K562 (cell line): ENCODE data around the gene UROD. TPM values are rescaled to one million over a fixed set of nuclear protein-coding genes. Genes with fewer than 3 reads are reported as not detected.

Experiments used
- CBFA2T2 ChIP-seq: fragments of 450-650 bp; conservative IDR thresholded peaks from 2 replicates; pipeline ENCODE4 v1.6.1; 2017; ENCODE audit warnings: mild to moderate bottlenecking
- ELF2 ChIP-seq: fragments of 250-450 bp; sonication (Bioruptor Pico); IDR thresholded peaks from 2 replicates; pipeline ENCODE4 v1.5.0; 2021; ENCODE audit warnings: mild to moderate bottlenecking
- HDAC6 ChIP-seq: IDR thresholded peaks from 2 replicates; pipeline ENCODE4 v1.6.1; 2012; ENCODE audit warnings: low read depth, mild to moderate bottlenecking, control low read depth, inconsistent platforms, low read length, moderate library complexity
- HNRNPLL ChIP-seq: fragments of 200-400 bp; formaldehyde crosslinking; IDR thresholded peaks from 2 replicates; pipeline ENCODE4 v1.6.1; 2017; ENCODE audit warnings: low read length, low read depth, mild to moderate bottlenecking; ENCODE audit not compliant: poor library complexity, severe bottlenecking
- HSF4 ChIP-seq: fragments of 250-450 bp; sonication (Bioruptor Pico); IDR thresholded peaks from 2 replicates; pipeline ENCODE4 v2.1.2; 2022; ENCODE audit warnings: mild to moderate bottlenecking, moderate library complexity, borderline replicate concordance
- JUND ChIP-seq, 2 experiments: IDR thresholded peaks; 2 replicates in 1 of 2; 3 replicates in 1 of 2; pipeline ENCODE4 v1.6.1; 2011; ENCODE audit warnings: borderline replicate concordance in 2 of 2, low read depth in 2 of 2, low read length in 2 of 2, improper control_type of control experiment in 1 of 2, missing biosample characterization in 1 of 2, missing genetic modification characterization in 1 of 2, missing genetic modification reagents in 1 of 2
- KDM1A ChIP-seq, 2 experiments: fragments of 450-650 bp; IDR thresholded peaks; 2 replicates each; pipeline ENCODE4 v1.6.1; 2016; ENCODE audit warnings: mild to moderate bottlenecking in 2 of 2
- LEF1 ChIP-seq: fragments of 450-650 bp; IDR thresholded peaks from 2 replicates; pipeline ENCODE4 v1.6.1; 2016; ENCODE audit warnings: mild to moderate bottlenecking
- MBD2 ChIP-seq: sonication (generic); IDR thresholded peaks from 2 replicates; pipeline ENCODE4 v1.6.1; 2016; ENCODE audit warnings: low read depth, borderline replicate concordance
- MECOM ChIP-seq: fragments of 250-450 bp; sonication (Bioruptor Pico); IDR thresholded peaks from 2 replicates; pipeline ENCODE4 v1.8.0; 2022; ENCODE audit warnings: inconsistent platforms
- MYNN ChIP-seq, 2 experiments: sonication (generic); formaldehyde crosslinking in 1 of 2; IDR thresholded peaks; 2 replicates each; pipeline versions ENCODE4 v1.5.0 to v1.6.1; 2016 to 2020; ENCODE audit warnings: antibody characterized with exemption in 1 of 2, missing genetic modification reagents in 1 of 2
- NBN ChIP-seq: fragments of 450-650 bp; IDR thresholded peaks from 2 replicates; pipeline ENCODE4 v1.6.1; 2016; ENCODE audit warnings: low read depth, mild to moderate bottlenecking
- PBX2 ChIP-seq, 2 experiments: IDR thresholded peaks in 1 of 2; conservative IDR thresholded peaks in 1 of 2; 2 replicates each; pipeline ENCODE4 v1.6.1; 2016; ENCODE audit warnings: low read depth in 2 of 2, mild to moderate bottlenecking in 1 of 2, missing compliant biosample characterization in 1 of 2, missing genetic modification characterization in 1 of 2, moderate library complexity in 1 of 2
- PRMT5 ChIP-seq: sonication (generic); formaldehyde crosslinking; IDR thresholded peaks from 2 replicates; pipeline ENCODE4 v1.5.0; 2020; ENCODE audit warnings: missing genetic modification reagents
- RNF2 ChIP-seq: sonication (generic); IDR thresholded peaks from 2 replicates; pipeline ENCODE4 v1.6.1; 2016
- SMAD4 ChIP-seq: fragments of 250-450 bp; sonication (Bioruptor Pico); conservative IDR thresholded peaks from 2 replicates; pipeline ENCODE4 v1.8.0; 2021; ENCODE audit warnings: inconsistent platforms, mild to moderate bottlenecking, moderate library complexity
- TEAD1 ChIP-seq, 2 experiments: fragments of 450-650 bp in 1 of 2; sonication (generic) in 1 of 2; formaldehyde crosslinking; IDR thresholded peaks; 2 replicates each; pipeline versions ENCODE4 v1.4.0 to v1.8.0; 2020 to 2022; ENCODE audit warnings: mild to moderate bottlenecking in 2 of 2, missing genetic modification reagents in 1 of 2
- XRCC3 ChIP-seq: fragments of 450-650 bp; IDR thresholded peaks from 2 replicates; pipeline ENCODE4 v1.6.1; 2017; ENCODE audit warnings: mild to moderate bottlenecking, moderate library complexity
- XRCC4 ChIP-seq: IDR thresholded peaks from one replicate; pipeline ENCODE4 v1.6.1; 2011; ENCODE audit not compliant: insufficient read depth, insufficient read length; ENCODE audit errors: extremely low read depth
- ZBTB17 ChIP-seq: fragments of 450-650 bp; formaldehyde crosslinking; IDR thresholded peaks from 2 replicates; pipeline ENCODE4 v1.4.0; 2020; ENCODE audit warnings: mild to moderate bottlenecking
- ZNF263 ChIP-seq: sonication (generic); formaldehyde crosslinking; IDR thresholded peaks from 2 replicates; pipeline ENCODE4 v1.8.0; 2022; ENCODE audit warnings: mild to moderate bottlenecking, missing genetic modification reagents, borderline replicate concordance
- ZNF431 ChIP-seq: sonication (generic); formaldehyde crosslinking; IDR thresholded peaks from 2 replicates; pipeline ENCODE4 v1.8.0; 2022; ENCODE audit warnings: mild to moderate bottlenecking, missing genetic modification reagents
- ZNF444 ChIP-seq: fragments of 250-450 bp; sonication (Bioruptor Pico); IDR thresholded peaks from 2 replicates; pipeline ENCODE4 v1.4.0; 2020; ENCODE audit warnings: mild to moderate bottlenecking, moderate library complexity
- polyA plus RNA-seq, 8 experiments: library from polyadenylated mRNA; depleted of rRNA in 4 of 8; stranded (reverse) in 5 of 8; unstranded in 3 of 8; fragments of >200 nt; fragmentation: Nextera tagmentation in 2 of 8; fragmentation: Illumina TruSeq in 1 of 8; extraction: Ambion mirVana in 2 of 8; extraction: Trizol in 1 of 8; gene quantifications; 2 replicates each; pipeline versions ENCODE4 v1.2.1 to v1.2.3, GENCODE V29; 2011 to 2014; ENCODE audit warnings: inconsistent platforms in 1 of 8, missing spikeins in 1 of 8
- total RNA-seq, 7 experiments: library from RNA; depleted of rRNA in 6 of 7; stranded (reverse); fragments of >200 nt in 6 of 7; fragmentation: Illumina TruSeq in 2 of 7; extraction: Trizol in 2 of 7; gene quantifications; 2 replicates each; pipeline versions ENCODE4 v1.2.1 to v1.2.3, GENCODE V29; 2011 to 2021; ENCODE audit warnings: low replicate concordance in 1 of 7

UROD gene
- total and polyA plus RNA-seq, 9 of the 15 experiments (the other 6 are each of a cell fraction or from before 2014, with no cell fraction given): 533 to 2,933 (median 1,100) TPM

GRCh38 chr1:45035631-45036301 is 23.7 kb downstream of the UROD start (continued):
- TF ChIP-seq ZNF431 (no peak), MYNN (IDR thresholded peaks at IDR 0.05) (peak; percentile 59; the same call in 1 of the 2 replicates), MYNN (CRISPR knock-in tag; IDR thresholded peaks at IDR 0.05) (no peak), HDAC6 (no peak), SMAD4 (CRISPR knock-in tag) (peak; percentile 87), PRMT5 (CRISPR knock-in tag) (no peak), XRCC3 (no peak), TEAD1 (CRISPR knock-in tag; IDR thresholded peaks at IDR 0.05) (peak in 1 of 2 experiments; percentile 81; a peak in 2 of 4 replicates), MECOM (CRISPR knock-in tag) (0 out of 2 replicates have a peak, but pooled peaks have one; percentile 49), CBFA2T2 (peak; percentile 94), HSF4 (CRISPR knock-in tag) (0 out of 2 replicates have a peak, but pooled peaks have one; percentile 8), KDM1A (IDR thresholded peaks at IDR 0.05) (peak; percentile 59 to 73), ELF2 (CRISPR knock-in tag) (no peak), NBN (peak; percentile 63; the same call in 1 of the 2 replicates), LEF1 (0 out of 2 replicates have a peak, but pooled peaks have one; percentile 62), ZBTB17 (CRISPR knock-in tag) (0 out of 2 replicates have a peak, but pooled peaks have one; percentile 31), MBD2 (peak; percentile 74), ZNF444 (CRISPR knock-in tag) (no peak), HNRNPLL (no peak), JUND (IDR thresholded peaks at IDR 0.05; ENCODE audit: borderline replicate concordance, low read depth, low read length) (peak; percentile 77; the same call in 1 of the 2 replicates), JUND (tag; IDR thresholded peaks at IDR 0.05; ENCODE audit: borderline replicate concordance, low read depth, low read length) (peak; percentile 43; the same call in 1 of the 3 replicates), PBX2 (CRISPR knock-in tag; IDR thresholded peaks at IDR 0.05; ENCODE audit: low read depth) (no peak), PBX2 (tag; conservative IDR thresholded peaks at IDR 0.05; ENCODE audit: low read depth) (peak; percentile 50; the same call in 1 of the 2 replicates), RNF2 (0 out of 2 replicates have a peak, but pooled peaks have one; percentile 40), ZNF263 (CRISPR knock-in tag) (peak; percentile 83; the same call in 1 of the 2 replicates), XRCC4 (no peak)
